GM18873 (cell line): ENCODE measurements around the gene PRSS35.
"Not testable (repeated sequence)": the region's sequence is repeated elsewhere in the genome, so short reads cannot be mapped to it uniquely, and the experiment has no call there.

Experiments used
- ATAC-seq: cut with Tn5 transposase; IDR thresholded peaks from one replicate; pipeline ENCODE4 v1.9.1; 2021; ENCODE audit warnings: mild to moderate bottlenecking, moderate library complexity, moderate number of reproducible peaks; ENCODE audit not compliant: unreplicated experiment, low FRiP score

The PRSS35 gene

GRCh38 chr6:83514866-83515466 is 2.6 kb downstream of the PRSS35 start:
- no peak for ATAC-seq

GRCh38 chr6:83517500-83517899 is 5.2 kb downstream of the PRSS35 start:
- ATAC-seq: no peak

- no peak for ATAC-seq
Measured at GRCh38 chr6:83518816-83519480, 6.6 kb downstream of the PRSS35 start.

- peak; percentile 60 for ATAC-seq
Measured at GRCh38 chr6:83536034-83536646, 23.8 kb downstream of the PRSS35 start.

GRCh38 chr6:83536647-83537589 is 24.6 kb downstream of the PRSS35 start:
- ATAC-seq: no peak

GRCh38 chr6:83539678-83540077 is 27.3 kb downstream of the PRSS35 start:
- ATAC-seq: no peak

GRCh38 chr6:83546636-83547035 is 34.3 kb downstream of the PRSS35 start:
- ATAC-seq: no peak

GRCh38 chr6:83550482-83550881 is 38.1 kb downstream of the PRSS35 start:
- not testable (repeated sequence) for ATAC-seq

- ATAC-seq: not testable (repeated sequence)
Measured at GRCh38 chr6:83551748-83552147, 39.4 kb downstream of the PRSS35 start.

- ATAC-seq: no peak
Measured at GRCh38 chr6:83556871-83557270, 44.5 kb downstream of the PRSS35 start.

- ATAC-seq: no peak
Measured at GRCh38 chr6:83558975-83559374, 46.6 kb downstream of the PRSS35 start.

- ATAC-seq: not testable (repeated sequence)
Measured at GRCh38 chr6:83571663-83572185, 59.4 kb downstream of the PRSS35 start.

- ATAC-seq: no peak
Measured at GRCh38 chr6:83574783-83575182, 62.4 kb downstream of the PRSS35 start.
